Endothelial cell of umbilical vein (primary cell): ENCODE measurements around the gene CTNNA2.

Source experiments
- EZH2 ChIP-seq: IDR thresholded peaks from 2 replicates; pipeline ENCODE4 v1.6.1; 2012; ENCODE audit warnings: borderline replicate concordance, low read depth, mild to moderate bottlenecking, moderate library complexity, low read length, inconsistent platforms; ENCODE audit not compliant: severe bottlenecking
- POLR2AphosphoS5 ChIP-seq: IDR thresholded peaks from 2 replicates; pipeline ENCODE4 v1.6.1; 2012; ENCODE audit warnings: low read depth, mild to moderate bottlenecking, control low read depth, low read length, moderate library complexity; ENCODE audit not compliant: insufficient read depth
- TF ChIP-seq, protein P1 (sequence below): IDR thresholded peaks from 2 replicates; pipeline ENCODE4 v1.6.1; 2011; ENCODE audit not compliant: insufficient read depth, insufficient read length
- TF ChIP-seq, protein P2 (sequence below), 2 donors: IDR thresholded peaks; 1 replicate in 1 of 2; 2 replicates in 1 of 2; pipeline ENCODE4 v1.5.1; 2011; ENCODE audit warnings: low read length in 2 of 2, mild to moderate bottlenecking in 2 of 2, moderate library complexity in 2 of 2, control low read depth in 1 of 2, inconsistent platforms in 1 of 2, low read depth in 1 of 2; ENCODE audit not compliant: insufficient read depth in 1 of 2; ENCODE audit errors: extremely low read depth in 1 of 2

- TF ChIP-seq, protein P1, sequence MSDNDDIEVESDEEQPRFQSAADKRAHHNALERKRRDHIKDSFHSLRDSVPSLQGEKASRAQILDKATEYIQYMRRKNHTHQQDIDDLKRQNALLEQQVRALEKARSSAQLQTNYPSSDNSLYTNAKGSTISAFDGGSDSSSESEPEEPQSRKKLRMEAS: no peak
- TF ChIP-seq, protein P2, sequence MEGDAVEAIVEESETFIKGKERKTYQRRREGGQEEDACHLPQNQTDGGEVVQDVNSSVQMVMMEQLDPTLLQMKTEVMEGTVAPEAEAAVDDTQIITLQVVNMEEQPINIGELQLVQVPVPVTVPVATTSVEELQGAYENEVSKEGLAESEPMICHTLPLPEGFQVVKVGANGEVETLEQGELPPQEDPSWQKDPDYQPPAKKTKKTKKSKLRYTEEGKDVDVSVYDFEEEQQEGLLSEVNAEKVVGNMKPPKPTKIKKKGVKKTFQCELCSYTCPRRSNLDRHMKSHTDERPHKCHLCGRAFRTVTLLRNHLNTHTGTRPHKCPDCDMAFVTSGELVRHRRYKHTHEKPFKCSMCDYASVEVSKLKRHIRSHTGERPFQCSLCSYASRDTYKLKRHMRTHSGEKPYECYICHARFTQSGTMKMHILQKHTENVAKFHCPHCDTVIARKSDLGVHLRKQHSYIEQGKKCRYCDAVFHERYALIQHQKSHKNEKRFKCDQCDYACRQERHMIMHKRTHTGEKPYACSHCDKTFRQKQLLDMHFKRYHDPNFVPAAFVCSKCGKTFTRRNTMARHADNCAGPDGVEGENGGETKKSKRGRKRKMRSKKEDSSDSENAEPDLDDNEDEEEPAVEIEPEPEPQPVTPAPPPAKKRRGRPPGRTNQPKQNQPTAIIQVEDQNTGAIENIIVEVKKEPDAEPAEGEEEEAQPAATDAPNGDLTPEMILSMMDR (IDR thresholded peaks at IDR 0.05; ENCODE audit: extremely low read depth in 1 of 2, insufficient read depth in 1 of 2, low read depth in 1 of 2, low read length in 2 of 2): no peak
- TF ChIP-seq EZH2 (no peak), POLR2AphosphoS5 (no peak)
These were observed 288.2 kb downstream of the CTNNA2 start for GRCh38 chr2:79801082-79801481.
